ENCODE data around the gene CCL8.
"Not testable (repeated sequence)": the region's sequence is repeated elsewhere in the genome, so short reads cannot be mapped to it uniquely, and the experiment has no call there.

The CCL8 gene

GRCh38 chr17:34314279-34314678, 5.0 kb upstream of the CCL8 start:
- no peaks in the 10 kb centered on the region for H3K27me3 ChIP-seq (replicated peaks)
- in situ Hi-C loops (cut with HindIII; ENCODE audit: low pct_ligation_motif_present, low sequenced_read_pairs): no loop called here
- DNase-seq: no peak
- no peaks in the 10 kb centered on the region for H3K36me3 ChIP-seq (replicated peaks)
- H3K4me3 ChIP-seq (ENCODE audit: low read depth, low read length): no peak overlapping the region
- no peak for TF ChIP-seq CTCF (IDR thresholded peaks at IDR 0.05; ENCODE audit: low read depth, low read length, missing control alignments)
- no peak overlapping the region for H3K27ac ChIP-seq

- Histone ChIP-seq H3K27me3 (replicated peaks) (no peaks in the 10 kb centered on the region), H3K4me3 (ENCODE audit: low read depth, low read length) (no peak overlapping the region), H3K27ac (no peak overlapping the region), H3K36me3 (replicated peaks) (no peaks in the 10 kb centered on the region)
- DNase-seq: no peak
- in situ Hi-C loops (cut with HindIII; ENCODE audit: low pct_ligation_motif_present, low sequenced_read_pairs): no loop called here
- no peak for TF ChIP-seq CTCF (IDR thresholded peaks at IDR 0.05; ENCODE audit: low read depth, low read length, missing control alignments)
These were observed 761 bp upstream of the CCL8 start for GRCh38 chr17:34318474-34318873.

GRCh38 chr17:34321964-34322363, 2.7 kb downstream of the CCL8 start:
- TF ChIP-seq CTCF (IDR thresholded peaks at IDR 0.05; ENCODE audit: low read depth, low read length, missing control alignments): no peak
- no peak for DNase-seq
- H3K4me3 ChIP-seq (ENCODE audit: low read depth, low read length): no peak overlapping the region
- no peaks in the 10 kb centered on the region for H3K27me3 ChIP-seq (replicated peaks)
- in situ Hi-C loops (cut with HindIII; ENCODE audit: low pct_ligation_motif_present, low sequenced_read_pairs): no loop called here
- H3K27ac ChIP-seq: no peak overlapping the region
- no peaks in the 10 kb centered on the region for H3K36me3 ChIP-seq (replicated peaks)

- DNase-seq; H3K36me3 ChIP-seq (replicated peaks); H3K4me3 ChIP-seq (ENCODE audit: low read depth, low read length); H3K27ac ChIP-seq; in situ Hi-C loops (cut with HindIII; ENCODE audit: low pct_ligation_motif_present, low sequenced_read_pairs); H3K27me3 ChIP-seq (replicated peaks): not testable (repeated sequence)
These were observed 8.3 kb downstream of the CCL8 start for GRCh38 chr17:34327580-34327979.

- Histone ChIP-seq H3K4me3 (ENCODE audit: low read depth, low read length) (no peak overlapping the region), H3K27me3 (replicated peaks) (no peaks in the 10 kb centered on the region), H3K36me3 (replicated peaks) (no peaks in the 10 kb centered on the region), H3K27ac (no peak overlapping the region)
- no peak for DNase-seq
- no peak for TF ChIP-seq CTCF (IDR thresholded peaks at IDR 0.05; ENCODE audit: low read depth, low read length, missing control alignments)
- in situ Hi-C loops (cut with HindIII; ENCODE audit: low pct_ligation_motif_present, low sequenced_read_pairs): no loop called here
These were observed 18.5 kb downstream of the CCL8 start for GRCh38 chr17:34337701-34338100.

- Histone ChIP-seq H3K4me3 (ENCODE audit: low read depth, low read length) (no peak overlapping the region), H3K36me3 (replicated peaks) (no peaks in the 10 kb centered on the region), H3K27me3 (replicated peaks) (no peaks in the 10 kb centered on the region), H3K27ac (no peak overlapping the region)
- DNase-seq: no peak
- TF ChIP-seq CTCF (IDR thresholded peaks at IDR 0.05; ENCODE audit: low read depth, low read length, missing control alignments): no peak
- in situ Hi-C loops (cut with HindIII; ENCODE audit: low pct_ligation_motif_present, low sequenced_read_pairs): no loop called here
These were observed 20.0 kb downstream of the CCL8 start for GRCh38 chr17:34339138-34339770.

Data from brain microvascular endothelial cell (primary cell).